Lung (tissue), 12 donors: ENCODE results near the gene GADD45G. TPM values are rescaled to one million over a fixed set of nuclear protein-coding genes. Genes with fewer than 3 reads are reported as not detected.

Source experiments
- ATAC-seq: fragments of 200-7000 bp; cut with Tn5 transposase; one replicate; pipeline ENCODE4 v1.9.1; 2020; ENCODE audit warnings: moderate number of reproducible peaks; ENCODE audit not compliant: insufficient read depth, low FRiP score
- DNase-seq, 3 donors: peaks; one replicate each; pipeline ENCODE4 v3.0.0-alpha.2; 2013 to 2017
- H3K27ac ChIP-seq, 2 donors: one replicate each; pipeline ENCODE4 v1.5.1; 2013; ENCODE audit warnings: mild to moderate bottlenecking in 2 of 2, moderate library complexity in 2 of 2, control low read depth in 1 of 2, inconsistent platforms in 1 of 2, low read depth in 1 of 2, low read length in 1 of 2
- H3K27me3 ChIP-seq, 3 donors: one replicate each; pipeline ENCODE4 v1.5.1; 2013; ENCODE audit warnings: low read length in 2 of 3; ENCODE audit not compliant: control insufficient read depth in 3 of 3, insufficient read depth in 3 of 3
- H3K36me3 ChIP-seq, 4 donors: one replicate each; pipeline ENCODE4 v1.5.1; 2013; ENCODE audit warnings: low read length in 4 of 4, mild to moderate bottlenecking in 1 of 4, moderate library complexity in 1 of 4; ENCODE audit not compliant: control insufficient read depth in 4 of 4, insufficient read depth in 4 of 4
- H3K4me1 ChIP-seq, 5 donors: one replicate each; pipeline ENCODE4 v1.5.1; 2013; ENCODE audit warnings: low read length in 5 of 5, mild to moderate bottlenecking in 2 of 5, moderate library complexity in 1 of 5; ENCODE audit not compliant: control insufficient read depth in 5 of 5, insufficient read depth in 5 of 5
- H3K4me3 ChIP-seq: one replicate; pipeline ENCODE4 v1.5.1; 2013; ENCODE audit warnings: mild to moderate bottlenecking, control low read depth, moderate library complexity
- H3K9ac ChIP-seq, 2 donors: one replicate each; pipeline ENCODE4 v1.5.1; 2013; ENCODE audit warnings: low read length in 2 of 2, control low read depth in 1 of 2; ENCODE audit not compliant: insufficient read depth in 1 of 2
- H3K9me3 ChIP-seq, 4 donors: one replicate each; pipeline ENCODE4 v1.5.1; 2013; ENCODE audit warnings: low read length in 3 of 4, mild to moderate bottlenecking in 1 of 4, moderate library complexity in 1 of 4; ENCODE audit not compliant: control insufficient read depth in 4 of 4, insufficient read depth in 3 of 4
- CTCF ChIP-seq: IDR thresholded peaks from 2 replicates; pipeline ENCODE4 v1.5.1; 2012; ENCODE audit warnings: mild to moderate bottlenecking; ENCODE audit errors: control extremely low read depth, extremely low read depth
- WGBS, 2 donors: extraction: QIAGEN DNeasy Blood & Tissue Kit; methylation state at CpG; one replicate each; pipeline ENCODE4 v1.1.7; 2013; 5-methylcytosine and 5-hydroxymethylcytosine counted together
- polyA plus RNA-seq, 2 donors: library from polyadenylated mRNA; stranded (reverse); fragments of 200-250 nt; gene quantifications; one replicate each; pipeline ENCODE4 v1.2.1, GENCODE V29; 2013
- total RNA-seq, 2 donors: library from RNA; depleted of rRNA in 1 of 2; stranded (reverse); fragments of >200 nt in 1 of 2; gene quantifications; one replicate each; pipeline ENCODE4 v1.2.1, GENCODE V29; 2014 to 2021
- donor health status: control.
- donor health status: control.
- donor health status: Bipolar disorder and iron deficiency.
- donor health status: healthy.
- donor health status: DM: yes; HTN: yes; CAD: no.

Gene GADD45G
- total and polyA plus RNA-seq, 4 donors = 9.9 to 70.3 (median 33.5) TPM

GRCh38 chr9:89612566-89613278, 7.9 kb downstream of the GADD45G start:
- Histone ChIP-seq H3K36me3 (no peaks in the 10 kb centered on the region), H3K27me3 (no peaks in the 10 kb centered on the region), H3K9ac (no peak overlapping the region), H3K4me3 (no peak overlapping the region), H3K4me1 (peaks cover 0 to 2% (median 0%) of the 10 kb centered on the region in 5 donors), H3K27ac (no peak overlapping the region), H3K9me3 (peaks cover 0 to 5% (median 2%) of the 10 kb centered on the region in 4 donors)
- DNase-seq (no peak), ATAC-seq (no peak)
- 96 to 97% methylated on average over 17 of the region's 17 CpGs for WGBS, 2 donors
- no peak for TF ChIP-seq CTCF

- 87 to 97% methylated on average over 10 of the region's 10 CpGs for WGBS, 2 donors
- no peaks in the 10 kb centered on the region for H3K27me3 ChIP-seq
- TF ChIP-seq CTCF = no peak
- no peaks in the 10 kb centered on the region for H3K36me3 ChIP-seq
- H3K9me3 ChIP-seq = peaks cover 0 to 5% (median 2%) of the 10 kb centered on the region in 4 donors
- no peak overlapping the region for H3K4me3 ChIP-seq
- DNase-seq (no peak), ATAC-seq (no peak)
- H3K9ac ChIP-seq = no peak overlapping the region
- H3K4me1 ChIP-seq = peaks cover 0 to 7% (median 0%) of the 10 kb centered on the region in 5 donors
- no peak overlapping the region for H3K27ac ChIP-seq
Measured at GRCh38 chr9:89613912-89614892, 9.4 kb downstream of the GADD45G start.

- ATAC-seq = no peak
- 97 to 98% methylated on average over 2 of the region's 2 CpGs for WGBS, 2 donors
- no peaks in the 10 kb centered on the region for H3K36me3 ChIP-seq
Measured at GRCh38 chr9:89615661-89616060, 10.8 kb downstream of the GADD45G start.

More at GRCh38 chr9:89615661-89616060, 10.8 kb downstream of the GADD45G start:
- H3K4me3 ChIP-seq = no peak overlapping the region
- TF ChIP-seq CTCF = no peak
- no peak overlapping the region for H3K27ac ChIP-seq
- H3K4me1 ChIP-seq = peaks cover 0 to 7% (median 0%) of the 10 kb centered on the region in 5 donors
- no peak overlapping the region for H3K9ac ChIP-seq
- DNase-seq = no peak
- H3K9me3 ChIP-seq = peaks cover 0 to 5% (median 2%) of the 10 kb centered on the region in 4 donors
- no peaks in the 10 kb centered on the region for H3K27me3 ChIP-seq
